ENCODE data around the gene KIF5C.

The KIF5C gene

DNA sequence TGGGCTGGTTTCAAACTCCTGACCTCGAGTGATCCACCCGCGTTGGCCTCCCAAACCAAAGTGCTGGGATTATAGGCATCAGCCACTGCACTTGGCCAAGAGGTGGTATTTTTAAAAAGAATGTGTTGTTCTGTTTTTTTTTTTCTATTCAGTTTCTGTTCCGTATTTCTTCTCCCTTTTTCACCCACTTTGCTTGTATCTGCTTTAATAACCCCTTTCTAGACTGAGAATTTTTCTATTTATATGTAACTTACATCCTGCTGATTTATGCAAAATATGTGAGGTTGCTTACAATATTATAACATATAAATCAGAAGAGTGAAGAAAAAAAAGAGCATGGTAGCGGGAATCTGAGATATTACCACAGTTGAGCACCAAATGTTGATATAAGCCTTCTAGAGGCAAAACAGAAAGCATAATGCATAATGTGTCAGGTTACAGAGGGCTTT, 146.3 kb downstream of the KIF5C start:
- Mint-ChIP-seq H3K4me3 (no peak overlapping the region), H3K27ac (peak overlapping the region; percentile 32 to 84 (median 46)), H3K27me3 (ENCODE audit: low read depth) (no peaks in the 10 kb centered on the region), H3K9me3 (no peaks in the 10 kb centered on the region), H3K36me3 (ENCODE audit: low read depth) (no peaks in the 10 kb centered on the region), H3K4me1 (peaks cover 49% of the 10 kb centered on the region)
- TF ChIP-seq, protein P1, sequence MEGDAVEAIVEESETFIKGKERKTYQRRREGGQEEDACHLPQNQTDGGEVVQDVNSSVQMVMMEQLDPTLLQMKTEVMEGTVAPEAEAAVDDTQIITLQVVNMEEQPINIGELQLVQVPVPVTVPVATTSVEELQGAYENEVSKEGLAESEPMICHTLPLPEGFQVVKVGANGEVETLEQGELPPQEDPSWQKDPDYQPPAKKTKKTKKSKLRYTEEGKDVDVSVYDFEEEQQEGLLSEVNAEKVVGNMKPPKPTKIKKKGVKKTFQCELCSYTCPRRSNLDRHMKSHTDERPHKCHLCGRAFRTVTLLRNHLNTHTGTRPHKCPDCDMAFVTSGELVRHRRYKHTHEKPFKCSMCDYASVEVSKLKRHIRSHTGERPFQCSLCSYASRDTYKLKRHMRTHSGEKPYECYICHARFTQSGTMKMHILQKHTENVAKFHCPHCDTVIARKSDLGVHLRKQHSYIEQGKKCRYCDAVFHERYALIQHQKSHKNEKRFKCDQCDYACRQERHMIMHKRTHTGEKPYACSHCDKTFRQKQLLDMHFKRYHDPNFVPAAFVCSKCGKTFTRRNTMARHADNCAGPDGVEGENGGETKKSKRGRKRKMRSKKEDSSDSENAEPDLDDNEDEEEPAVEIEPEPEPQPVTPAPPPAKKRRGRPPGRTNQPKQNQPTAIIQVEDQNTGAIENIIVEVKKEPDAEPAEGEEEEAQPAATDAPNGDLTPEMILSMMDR (IDR thresholded peaks at IDR 0.05; ENCODE audit: unreplicated experiment in 3 of 3) = no peak

DNA sequence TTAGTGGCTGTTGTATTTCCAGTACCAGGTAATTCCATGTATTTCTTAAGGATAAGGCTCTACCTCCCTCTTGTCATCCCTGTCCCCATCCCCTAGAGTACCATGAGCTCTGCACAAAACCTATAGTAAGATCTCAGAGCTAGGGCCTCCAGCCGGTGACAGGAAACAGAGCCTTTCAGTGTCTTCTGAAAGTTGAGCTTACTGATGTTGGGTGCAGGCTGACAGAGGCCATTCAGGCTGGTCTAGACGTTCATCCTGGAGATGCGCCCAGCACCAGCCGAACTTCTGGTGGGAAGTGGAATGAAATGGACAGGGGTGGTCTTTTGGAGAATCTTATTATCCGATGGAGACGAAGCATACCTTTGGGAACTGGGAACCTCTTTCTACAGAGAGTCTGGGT, 146.7 kb downstream of the KIF5C start:
- Mint-ChIP-seq H3K4me1 (peaks cover 44% of the 10 kb centered on the region), H3K36me3 (ENCODE audit: low read depth) (no peaks in the 10 kb centered on the region), H3K4me3 (no peak overlapping the region), H3K27me3 (ENCODE audit: low read depth) (no peaks in the 10 kb centered on the region), H3K9me3 (no peaks in the 10 kb centered on the region), H3K27ac (peak overlapping the region in 2 of 3 experiments; percentile 20 to 46)
- TF ChIP-seq, protein P1 (IDR thresholded peaks at IDR 0.05; ENCODE audit: unreplicated experiment in 3 of 3) = no peak

DNA sequence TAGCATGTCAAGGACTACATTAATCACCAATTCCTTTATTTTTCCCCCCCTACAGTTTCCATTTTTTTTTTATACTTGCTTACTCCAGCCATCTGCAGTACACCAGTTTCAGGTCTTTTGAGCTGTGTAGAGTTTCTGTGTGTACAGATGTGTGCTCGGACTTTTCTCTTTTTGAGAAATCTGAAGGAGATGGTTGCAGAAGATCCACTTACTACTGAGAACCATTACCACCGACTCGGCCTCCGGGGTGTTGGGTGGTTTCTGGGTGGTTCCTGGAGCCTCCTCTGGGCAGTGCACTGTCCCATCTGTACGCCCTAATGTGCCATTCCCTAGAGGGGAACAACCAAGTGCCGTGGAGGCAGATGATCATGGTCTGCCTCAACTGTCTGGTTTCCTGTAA, 148.1 kb downstream of the KIF5C start:
- Mint-ChIP-seq H3K36me3 (ENCODE audit: low read depth) (no peaks in the 10 kb centered on the region), H3K27ac (no peak overlapping the region), H3K4me1 (peaks cover 34% of the 10 kb centered on the region), H3K9me3 (no peaks in the 10 kb centered on the region), H3K27me3 (ENCODE audit: low read depth) (peaks cover 6% of the 10 kb centered on the region), H3K4me3 (no peak overlapping the region)
- TF ChIP-seq, protein P1 (IDR thresholded peaks at IDR 0.05; ENCODE audit: unreplicated experiment in 3 of 3) = no peak

DNA sequence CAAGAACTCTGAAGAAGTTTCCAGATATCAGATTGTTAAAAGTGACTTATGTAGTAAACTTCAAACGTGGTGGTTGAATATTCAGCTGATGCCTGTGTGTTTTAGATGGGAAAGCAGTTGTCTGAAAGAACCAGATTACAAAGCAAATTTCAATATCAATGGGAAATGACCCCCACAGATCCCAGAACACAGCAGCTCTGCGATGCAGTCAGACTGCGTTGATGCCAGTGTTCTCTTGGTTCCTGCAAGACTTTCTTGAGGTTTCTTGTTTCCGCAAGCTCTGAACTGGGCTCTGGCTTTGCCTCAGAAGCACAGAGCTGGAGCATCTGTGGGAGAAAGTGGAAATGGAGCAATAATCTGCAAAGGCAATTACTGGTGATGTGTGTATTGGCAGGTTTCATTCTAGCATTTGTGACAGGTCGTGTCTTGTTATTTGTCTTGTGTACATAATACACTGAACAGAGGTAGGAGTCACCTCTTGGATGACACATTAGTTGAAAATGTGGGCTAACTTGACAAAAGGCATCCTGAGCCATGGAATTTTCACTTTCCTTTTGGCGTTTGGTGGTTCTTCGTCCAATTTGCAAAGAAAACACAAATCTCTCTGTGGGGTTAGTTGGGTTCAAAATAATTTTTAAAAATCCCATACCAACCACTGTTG, 152.7 kb downstream of the KIF5C start:
- no peak overlapping the region for H3K4me3 Mint-ChIP-seq
- TF ChIP-seq, protein P1 (IDR thresholded peaks at IDR 0.05; ENCODE audit: unreplicated experiment in 3 of 3) = no peak
- H3K9me3 Mint-ChIP-seq = no peaks in the 10 kb centered on the region
- H3K4me1 Mint-ChIP-seq = peaks cover 5% of the 10 kb centered on the region
- peaks cover 42% of the 10 kb centered on the region for H3K27me3 Mint-ChIP-seq (ENCODE audit: low read depth)
- H3K36me3 Mint-ChIP-seq (ENCODE audit: low read depth) = no peaks in the 10 kb centered on the region
- H3K27ac Mint-ChIP-seq = no peak overlapping the region

DNA sequence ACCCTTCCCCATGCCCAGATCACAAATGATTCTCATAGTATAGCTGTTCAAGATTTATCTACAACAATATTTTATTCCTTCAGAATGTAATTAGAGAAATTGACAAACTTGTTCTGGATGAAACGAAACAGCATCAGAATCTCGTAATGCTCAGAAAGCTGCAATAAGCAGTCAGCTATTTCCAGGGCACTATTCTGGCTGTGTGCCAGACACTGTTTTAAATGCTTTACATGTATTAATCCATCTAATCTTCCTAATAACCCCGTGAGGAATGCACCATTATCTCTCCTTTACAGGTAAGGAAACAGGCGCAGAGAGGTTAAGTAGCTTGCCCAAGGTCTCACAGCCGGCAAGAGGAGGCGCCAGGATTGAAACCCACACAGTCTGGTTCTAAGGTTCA, 153.3 kb downstream of the KIF5C start:
- peaks cover 44% of the 10 kb centered on the region for H3K27me3 Mint-ChIP-seq (ENCODE audit: low read depth)
- TF ChIP-seq, protein P1 (IDR thresholded peaks at IDR 0.05; ENCODE audit: unreplicated experiment in 3 of 3) = no peak
- H3K4me1 Mint-ChIP-seq = peaks cover 6% of the 10 kb centered on the region
- no peak overlapping the region for H3K4me3 Mint-ChIP-seq
- no peaks in the 10 kb centered on the region for H3K36me3 Mint-ChIP-seq (ENCODE audit: low read depth)
- no peaks in the 10 kb centered on the region for H3K9me3 Mint-ChIP-seq
- no peak overlapping the region for H3K27ac Mint-ChIP-seq

DNA sequence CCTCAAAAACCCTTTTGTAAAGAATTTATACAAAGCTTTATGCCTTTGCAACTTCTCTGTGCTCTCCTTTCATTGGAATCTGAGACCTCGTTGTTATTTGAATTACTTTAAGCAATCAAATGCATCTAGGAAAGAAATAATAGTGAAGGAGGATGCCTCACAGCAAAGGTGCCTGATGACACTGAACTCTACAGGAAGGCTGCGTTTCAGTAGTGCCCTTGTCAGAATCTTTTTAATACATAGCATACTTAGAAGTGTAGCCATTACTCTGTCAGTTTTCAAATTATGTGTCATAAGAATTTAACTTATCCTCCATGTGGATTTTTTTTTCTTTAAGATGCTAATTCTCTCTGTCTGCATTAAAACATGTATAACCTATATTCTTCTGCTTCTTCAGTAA, 153.9 kb downstream of the KIF5C start:
- TF ChIP-seq, protein P1 (IDR thresholded peaks at IDR 0.05; ENCODE audit: unreplicated experiment in 3 of 3) = no peak
- no peaks in the 10 kb centered on the region for H3K9me3 Mint-ChIP-seq
- H3K27me3 Mint-ChIP-seq (ENCODE audit: low read depth) = peaks cover 49% of the 10 kb centered on the region
- no peak overlapping the region for H3K27ac Mint-ChIP-seq
- H3K36me3 Mint-ChIP-seq (ENCODE audit: low read depth) = no peaks in the 10 kb centered on the region
- no peak overlapping the region for H3K4me3 Mint-ChIP-seq
- H3K4me1 Mint-ChIP-seq = peaks cover 11% of the 10 kb centered on the region

Data from nephron (organoid).